HG03565 (cell line): ENCODE data around the gene PRELP.
"Not testable (repeated sequence)": the region's sequence is repeated elsewhere in the genome, so short reads cannot be mapped to it uniquely, and the experiment has no call there.

Source experiments
- ATAC-seq: cut with Tn5 transposase; IDR thresholded peaks from one replicate; pipeline ENCODE4 v1.9.1; 2021; ENCODE audit warnings: mild to moderate bottlenecking, moderate library complexity; ENCODE audit not compliant: unreplicated experiment

Gene PRELP

DNA sequence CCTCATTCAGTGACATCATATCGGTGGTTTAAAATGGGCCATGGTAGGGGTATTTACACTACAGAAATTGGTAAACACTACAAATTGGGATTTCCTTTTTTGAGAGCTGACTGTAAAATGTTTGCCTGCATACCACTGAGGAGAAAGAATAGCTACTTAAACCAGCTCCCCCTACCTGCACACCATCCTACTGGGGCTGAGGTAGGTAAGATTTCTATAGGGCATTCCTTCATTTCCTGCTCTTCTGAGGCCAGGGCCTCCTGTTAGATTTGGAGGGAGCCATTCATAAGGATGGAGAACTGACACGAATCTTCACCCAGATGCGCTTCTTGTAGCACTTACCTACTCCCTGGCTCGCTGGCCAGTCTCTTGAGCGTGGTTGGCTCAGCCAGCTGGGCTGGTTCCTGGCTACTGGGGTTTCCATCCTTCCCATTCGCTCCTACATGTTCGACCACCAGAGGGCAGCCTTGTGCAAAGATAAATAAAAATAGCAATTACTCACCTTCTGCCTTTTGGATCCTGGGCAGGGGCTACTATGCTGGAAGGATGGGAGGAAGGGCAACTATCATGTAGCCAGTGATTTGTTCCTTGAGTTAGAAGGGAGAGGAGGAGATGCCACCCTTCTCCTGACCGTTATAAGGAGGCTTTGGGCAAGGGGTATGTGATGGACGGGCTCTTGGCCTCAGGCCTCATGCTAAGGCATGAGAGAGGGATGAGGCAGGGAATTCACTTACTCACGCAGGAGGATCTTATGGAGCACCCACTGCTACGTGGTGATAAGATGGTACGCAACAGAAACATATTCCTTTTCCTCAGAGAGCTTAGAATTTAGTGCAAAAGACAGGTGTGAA, 29.0 kb downstream of the PRELP start:
- no peak for ATAC-seq

DNA sequence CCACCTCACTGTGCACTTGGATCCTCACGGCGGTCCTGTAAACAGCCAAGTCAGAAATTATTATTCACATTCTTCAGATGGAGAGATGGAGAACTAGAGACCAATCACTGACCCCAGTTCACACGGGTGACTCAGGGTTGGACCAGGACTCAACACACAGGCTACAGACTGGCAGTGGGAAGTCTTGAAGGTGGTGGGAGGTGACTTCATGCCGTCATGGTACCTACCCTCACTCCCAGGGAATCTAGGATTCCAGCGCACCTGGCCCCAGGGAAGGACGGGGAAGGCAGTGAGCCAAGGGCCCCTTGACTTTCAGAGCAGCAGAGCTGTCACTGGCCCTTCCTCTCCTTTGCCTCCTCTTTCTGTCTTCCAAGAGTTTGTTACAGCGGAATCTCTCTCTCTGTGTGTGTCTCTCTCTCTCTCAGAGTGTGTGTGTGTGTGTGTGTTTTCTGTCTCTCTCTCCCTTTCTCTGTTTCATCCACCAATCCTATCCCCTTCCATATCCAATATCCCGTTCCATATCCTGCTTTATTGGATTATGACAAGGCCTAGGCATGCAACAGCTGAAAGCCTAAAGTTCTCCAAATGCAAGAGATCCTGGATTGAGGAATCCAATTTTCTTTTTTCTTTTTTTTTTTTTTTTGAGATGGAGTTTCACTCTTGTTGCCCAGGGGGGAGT, 30.1 kb downstream of the PRELP start:
- ATAC-seq: no peak

DNA sequence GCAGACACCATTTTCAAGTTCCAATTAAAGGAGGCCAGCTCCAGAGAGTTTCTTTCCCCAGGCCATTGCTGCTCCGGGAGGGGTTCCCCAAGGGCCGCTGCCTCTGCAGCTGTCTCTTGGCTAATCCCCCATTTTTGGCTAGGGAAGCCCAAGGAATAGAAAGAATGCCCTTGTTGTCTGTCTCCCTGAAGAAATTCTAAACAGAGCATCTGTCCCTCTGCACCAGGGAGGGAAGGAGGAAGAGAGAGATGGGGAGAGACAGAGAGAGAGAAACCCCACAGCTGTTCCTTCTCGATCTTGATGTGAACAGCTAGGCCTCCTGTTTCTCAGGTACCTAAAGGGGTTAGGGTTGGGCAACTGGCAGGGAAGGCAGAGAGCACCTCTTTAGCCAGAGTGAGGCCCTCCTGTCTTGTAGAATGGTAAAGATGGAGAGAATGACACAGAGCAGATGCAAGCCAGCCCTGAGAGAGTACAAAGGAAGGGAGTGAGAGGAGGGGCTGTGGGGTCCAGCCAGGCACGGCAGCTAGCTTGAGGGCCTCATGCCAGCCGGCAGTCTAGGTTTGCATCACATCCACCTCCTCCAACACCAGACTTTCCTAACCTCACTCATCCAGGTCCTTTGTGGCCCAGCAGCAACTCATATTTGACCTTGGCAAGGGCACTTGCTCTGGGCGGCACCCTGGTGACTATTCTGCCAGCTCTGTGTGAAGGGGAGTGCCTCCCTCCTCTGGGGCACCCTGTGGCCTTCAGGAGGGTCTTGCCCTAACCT, 31.4 kb downstream of the PRELP start:
- no peak for ATAC-seq

DNA sequence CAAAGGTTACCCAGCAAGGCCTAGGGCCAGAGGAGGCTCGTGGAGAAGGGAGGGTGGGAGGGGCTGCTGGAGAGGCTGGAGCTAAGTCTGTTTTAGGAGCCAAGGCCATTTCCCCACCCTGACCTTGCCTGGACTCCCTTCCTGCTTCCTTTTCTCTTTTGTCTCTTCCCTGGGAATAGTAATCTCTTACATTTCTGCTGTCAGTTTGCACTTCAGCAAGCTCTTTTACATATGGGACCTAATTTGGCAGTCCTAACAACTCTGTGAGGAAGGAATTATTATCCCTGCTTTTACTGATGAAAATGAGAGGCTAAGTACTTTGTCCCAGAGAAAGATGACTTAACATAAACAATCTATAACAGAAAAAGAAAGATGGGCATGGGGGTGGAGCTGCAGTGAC, 32.2 kb downstream of the PRELP start:
- ATAC-seq: no peak

DNA sequence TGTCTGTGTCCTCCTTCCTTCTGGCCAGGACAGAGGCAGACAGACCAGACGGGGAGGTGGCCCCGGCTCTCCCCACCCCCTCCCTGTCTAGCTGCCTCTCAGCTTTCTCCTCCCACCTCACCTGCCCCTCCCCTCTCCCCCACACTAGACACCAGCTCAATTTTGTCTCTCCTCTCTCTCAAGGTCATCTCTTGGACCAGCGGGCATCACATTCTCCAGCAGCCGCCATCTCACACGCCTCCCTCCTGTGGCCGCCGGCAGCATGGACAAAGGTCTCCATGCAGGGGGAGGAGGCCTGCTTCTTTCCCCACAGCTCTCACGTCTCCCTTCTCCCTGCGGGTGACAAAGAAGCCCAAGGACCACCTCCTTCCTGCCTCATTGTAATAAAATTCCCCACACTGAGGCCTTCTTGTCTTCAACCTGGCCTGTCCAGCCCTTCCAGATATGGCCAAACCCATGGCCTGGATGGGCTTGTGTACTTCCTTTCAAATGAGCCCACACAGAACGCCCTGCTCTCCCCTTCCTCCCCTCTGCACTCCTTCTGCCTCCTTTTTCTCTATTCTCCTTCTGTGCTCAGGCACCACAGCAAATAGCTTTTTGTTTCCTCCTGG, 33.0 kb downstream of the PRELP start:
- no peak for ATAC-seq

DNA sequence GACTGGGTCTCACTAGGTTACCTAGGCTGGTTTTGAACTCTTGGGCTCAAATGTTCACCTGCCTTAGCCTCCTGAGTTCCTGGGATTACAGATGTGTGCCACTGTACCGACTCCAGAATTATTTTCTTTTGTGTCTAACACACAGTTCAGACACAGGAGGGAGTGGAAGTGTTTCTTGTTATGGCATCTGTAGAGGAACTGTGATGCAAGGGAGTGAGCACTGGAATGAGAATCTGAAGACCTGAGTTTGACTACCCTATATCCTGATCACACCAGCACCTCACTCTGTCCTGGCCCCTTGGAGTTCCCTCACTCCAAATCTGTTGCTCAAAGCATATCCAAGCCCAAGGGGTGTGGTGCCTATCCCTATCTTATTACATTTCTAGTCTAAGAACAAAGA, 33.5 kb downstream of the PRELP start:
- ATAC-seq: no peak

DNA sequence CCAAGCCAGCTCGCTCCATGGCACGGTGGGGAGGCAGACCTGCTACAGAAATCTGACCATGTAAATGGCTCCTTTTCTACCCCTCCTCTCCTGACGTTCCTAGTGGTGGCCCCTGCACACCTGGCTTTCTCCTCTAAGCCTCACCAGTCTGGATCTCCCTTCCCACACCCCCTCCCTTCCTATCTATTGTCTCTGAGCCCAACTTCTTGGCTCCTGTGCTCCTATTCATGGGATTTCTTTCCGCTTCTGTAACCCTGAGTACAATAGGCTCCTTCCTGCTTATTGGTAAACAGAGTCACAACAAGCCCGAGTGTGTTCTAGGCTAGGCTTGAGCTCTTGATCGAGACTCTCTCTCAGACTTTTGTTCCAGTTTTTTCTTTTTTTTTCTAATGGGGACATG, 35.9 kb downstream of the PRELP start:
- ATAC-seq: no peak

DNA sequence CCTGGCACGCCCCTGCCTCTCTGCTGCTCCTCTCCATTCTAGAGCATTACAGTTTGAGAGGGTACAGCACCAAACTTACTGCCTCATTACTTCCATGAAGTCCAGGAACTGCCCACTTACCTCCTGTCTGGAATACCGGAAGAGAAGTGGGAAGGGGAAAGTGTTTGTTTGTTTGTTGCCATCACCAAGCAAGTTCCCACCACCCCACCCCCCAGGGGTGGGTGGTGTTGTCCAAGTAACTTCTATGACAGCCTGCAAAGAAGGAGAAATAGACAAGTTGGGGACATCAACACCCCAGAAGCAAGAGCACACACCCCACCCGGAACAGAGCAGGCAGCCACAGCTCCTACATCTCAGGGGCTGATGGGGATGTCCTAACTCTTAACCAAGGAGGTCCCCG, 36.3 kb downstream of the PRELP start:
- no peak for ATAC-seq

DNA sequence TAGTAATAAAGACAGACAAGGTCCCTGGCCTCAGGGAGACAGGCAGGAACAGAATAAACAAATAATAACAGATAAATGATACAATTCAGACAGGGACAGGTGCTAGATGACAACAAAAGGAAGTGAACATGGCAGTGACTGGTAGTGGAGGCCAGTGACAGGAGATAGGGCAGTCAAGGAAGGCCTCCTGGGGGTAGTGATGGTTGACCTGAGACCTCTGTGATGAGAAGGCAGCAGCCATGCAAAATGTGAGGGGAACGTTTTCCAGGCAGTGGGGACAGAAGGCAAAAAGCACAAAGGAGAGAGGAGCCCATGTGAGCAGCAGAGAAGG, 36.9 kb downstream of the PRELP start:
- ATAC-seq: no peak

DNA sequence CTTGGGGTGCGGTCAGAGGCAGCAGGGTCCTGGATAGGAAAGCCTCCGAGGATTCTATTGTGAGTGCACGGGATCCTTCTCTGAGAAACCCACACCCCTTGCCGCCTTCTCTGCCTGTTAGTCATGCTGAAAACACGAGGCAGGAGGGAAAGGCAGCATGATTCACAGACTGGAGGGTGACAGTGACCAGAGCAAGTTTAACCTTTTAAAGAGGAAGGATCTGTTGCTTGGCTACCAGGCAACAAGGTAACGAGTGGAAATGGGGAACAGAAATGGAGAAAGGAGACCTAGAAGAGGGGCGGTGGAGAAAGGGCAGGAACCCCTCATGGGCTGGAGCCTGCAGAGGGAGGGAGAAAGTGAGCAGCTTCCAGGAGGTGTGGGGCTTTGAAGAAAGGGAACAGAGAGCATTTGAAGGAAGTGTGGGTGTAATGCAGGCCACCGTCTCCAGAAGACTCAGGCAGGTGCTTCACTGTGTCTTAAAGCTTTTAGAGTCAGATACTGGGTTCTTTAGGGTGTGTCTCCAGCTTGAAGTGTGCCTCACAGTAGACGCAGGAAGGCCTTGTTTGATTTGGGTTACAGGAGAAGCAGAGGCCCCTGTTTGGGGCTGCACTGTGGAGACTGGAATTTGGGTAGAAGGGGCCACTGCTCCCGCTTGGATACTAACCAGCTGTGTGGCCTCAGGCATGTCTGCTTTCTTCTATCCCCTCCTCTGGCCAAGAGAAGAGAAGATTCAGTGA, 37.4 kb downstream of the PRELP start:
- no peak for ATAC-seq

DNA sequence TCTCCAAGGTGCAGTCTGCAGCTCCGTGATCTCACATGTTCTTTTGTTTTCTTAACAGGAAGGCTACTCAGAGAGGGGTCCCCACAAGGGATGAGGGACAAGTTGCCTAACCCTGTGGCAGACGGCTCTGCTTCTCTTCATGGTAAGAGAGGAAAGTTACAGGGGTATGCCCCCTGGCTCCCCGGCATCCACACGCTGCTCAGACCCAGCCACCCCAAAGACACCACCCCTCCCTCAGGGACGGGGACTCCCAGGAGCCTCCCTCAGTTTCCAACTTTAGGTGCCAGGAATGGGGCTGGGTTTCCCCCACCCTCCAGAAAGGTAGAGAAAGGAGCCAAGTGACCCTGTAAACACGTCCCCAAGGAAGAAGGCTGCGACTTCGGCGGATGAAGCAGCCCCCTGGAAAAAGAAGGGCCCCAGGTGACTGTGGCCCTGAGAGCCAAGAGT, 38.0 kb downstream of the PRELP start:
- no peak for ATAC-seq

DNA sequence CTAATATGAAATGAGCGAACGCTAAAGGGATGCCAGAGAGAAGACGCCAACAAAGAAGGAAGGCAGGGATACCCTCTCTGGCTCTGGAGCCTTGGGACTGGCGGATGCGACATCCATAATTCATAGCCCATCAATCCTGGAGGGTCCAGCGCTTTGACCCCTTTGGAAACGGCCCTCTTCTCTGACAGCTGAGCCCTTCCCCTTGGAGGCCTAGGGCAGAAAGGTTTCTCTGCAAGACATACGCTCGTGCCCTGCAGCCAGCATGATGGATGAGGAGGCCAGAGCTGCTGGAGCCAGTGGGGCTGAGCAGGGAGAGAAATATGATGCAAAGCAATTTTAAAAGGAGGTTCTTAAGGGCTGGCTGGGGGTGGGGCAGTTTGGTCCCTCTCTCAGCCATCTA, 40.6 kb downstream of the PRELP start:
- no peak for ATAC-seq

DNA sequence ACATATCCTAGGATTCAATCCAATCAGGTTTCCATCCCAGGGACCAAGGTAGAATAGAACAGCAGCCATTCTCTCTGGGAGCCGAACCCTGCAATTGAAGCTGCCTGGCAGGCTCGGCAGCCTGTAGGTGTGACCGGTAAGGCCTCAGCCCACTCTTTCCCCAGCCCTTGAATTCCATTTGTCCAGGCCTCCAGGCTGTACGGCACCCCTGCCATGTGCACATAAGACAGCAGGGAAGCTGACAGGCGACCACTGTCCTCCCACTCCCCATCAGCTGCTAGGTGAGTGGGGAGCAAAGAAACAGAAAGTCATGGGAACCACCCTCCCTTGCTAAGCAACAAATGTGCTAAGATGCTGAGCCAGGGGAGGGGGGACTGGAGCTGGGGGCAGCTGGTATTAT, 41.3 kb downstream of the PRELP start:
- ATAC-seq: no peak

DNA sequence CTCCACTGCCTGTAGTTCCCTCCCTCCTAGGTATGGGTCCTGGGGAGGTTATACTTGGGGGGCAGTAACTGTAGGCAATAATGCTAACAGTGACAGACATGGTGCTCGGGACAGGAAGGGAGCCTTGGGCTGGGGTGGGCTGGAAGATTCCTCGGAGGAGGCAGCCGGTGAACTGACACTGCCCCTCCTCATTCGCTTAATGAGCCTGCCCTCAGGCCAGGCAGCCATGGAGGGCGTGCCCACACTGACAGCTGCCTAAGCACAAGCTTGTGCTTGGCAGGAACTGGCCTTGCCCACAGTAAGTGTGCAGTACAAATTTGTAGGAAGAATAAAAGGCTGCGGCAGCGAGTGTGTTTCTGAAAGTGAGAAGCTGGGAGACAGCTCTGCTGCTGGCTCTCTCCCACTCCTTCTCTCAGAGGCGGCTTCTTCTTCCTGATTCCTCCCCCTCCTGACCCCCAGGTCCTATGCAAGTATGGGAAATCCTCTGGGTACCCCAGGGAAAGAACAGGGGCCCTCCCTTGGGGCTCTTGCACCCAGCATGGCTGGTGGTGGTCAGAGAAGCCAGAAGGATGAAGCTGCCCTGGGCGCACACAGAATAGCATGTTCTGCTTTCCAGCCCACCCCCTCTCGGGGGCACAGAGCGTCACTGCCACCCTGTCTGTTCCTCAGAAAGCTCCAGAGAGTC, 42.0 kb downstream of the PRELP start:
- ATAC-seq: no peak

DNA sequence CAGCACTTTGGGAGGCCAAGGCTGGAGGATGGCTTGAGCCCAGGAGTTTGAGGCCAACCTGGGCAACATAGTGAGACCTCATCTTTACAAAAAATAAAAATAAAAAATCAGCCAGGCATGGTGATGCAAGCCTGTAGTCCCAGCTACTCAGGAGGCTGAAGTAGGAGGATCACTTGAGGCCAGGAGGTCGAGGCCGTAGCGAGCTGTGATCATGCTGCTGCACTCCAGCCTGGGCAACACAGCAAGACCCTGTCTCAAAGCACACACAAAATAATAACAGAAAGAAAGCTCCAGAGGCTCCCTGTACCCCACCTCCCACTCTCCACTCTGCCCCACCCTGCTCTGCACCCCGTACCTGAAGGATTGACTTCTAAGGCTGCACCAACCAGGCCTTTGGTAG, 42.5 kb downstream of the PRELP start:
- not testable (repeated sequence) for ATAC-seq

DNA sequence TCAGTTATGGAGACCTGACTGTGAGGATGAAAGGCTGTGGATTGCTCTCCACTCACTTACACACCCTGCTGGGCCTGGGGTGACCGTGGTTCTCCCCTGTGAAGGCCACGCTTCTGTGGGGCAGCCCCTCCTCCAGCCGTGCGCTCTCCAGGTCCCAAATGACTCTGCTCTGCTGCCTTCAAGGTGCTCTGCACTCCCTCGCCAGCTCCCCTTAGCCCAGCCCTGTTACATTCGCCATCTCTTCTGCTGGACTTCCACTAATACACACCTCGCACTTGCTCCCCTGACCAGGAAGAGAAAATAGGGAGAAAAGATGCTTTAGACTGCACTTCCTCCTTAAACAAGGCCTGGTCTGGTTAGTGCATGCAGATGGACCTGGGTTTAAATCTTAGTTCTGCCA, 42.9 kb downstream of the PRELP start:
- ATAC-seq: no peak

DNA sequence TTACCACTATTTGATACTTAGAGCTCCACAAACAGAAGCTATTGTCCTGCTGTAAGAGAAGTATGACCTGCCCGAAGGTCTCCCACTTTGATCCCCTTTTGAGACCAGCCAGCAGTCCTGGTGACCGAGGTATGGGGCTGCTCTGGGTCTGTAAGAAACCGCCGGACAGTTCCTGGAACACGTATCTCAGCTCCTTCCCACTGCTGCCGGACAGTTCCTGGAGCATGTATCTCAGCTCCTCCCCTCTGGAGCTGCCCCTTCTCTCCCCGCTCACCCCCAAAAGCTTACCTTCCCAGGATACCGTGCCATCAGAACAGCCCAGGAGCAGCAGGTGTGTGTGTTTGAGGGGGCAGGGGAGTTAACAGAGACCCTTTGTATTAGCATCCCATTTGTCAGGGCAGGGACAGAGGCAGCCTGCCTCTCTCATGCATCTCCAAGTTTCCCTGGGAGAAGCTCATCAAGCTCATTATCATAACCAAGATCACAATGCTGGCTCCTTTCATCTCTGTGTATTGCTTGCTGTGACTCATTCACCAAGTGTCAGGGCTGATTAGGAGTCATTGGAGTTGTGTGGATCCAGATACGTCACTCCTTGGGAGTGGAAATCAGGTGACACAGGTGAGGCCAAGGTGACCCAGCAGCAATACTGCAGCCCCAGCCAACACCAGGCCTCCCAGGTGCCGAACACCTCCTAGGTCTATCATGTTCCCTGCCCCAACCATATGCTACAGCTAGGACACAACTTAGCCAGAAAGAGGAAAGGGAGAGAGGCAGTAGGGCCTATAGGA, 43.6 kb downstream of the PRELP start:
- no peak for ATAC-seq

DNA sequence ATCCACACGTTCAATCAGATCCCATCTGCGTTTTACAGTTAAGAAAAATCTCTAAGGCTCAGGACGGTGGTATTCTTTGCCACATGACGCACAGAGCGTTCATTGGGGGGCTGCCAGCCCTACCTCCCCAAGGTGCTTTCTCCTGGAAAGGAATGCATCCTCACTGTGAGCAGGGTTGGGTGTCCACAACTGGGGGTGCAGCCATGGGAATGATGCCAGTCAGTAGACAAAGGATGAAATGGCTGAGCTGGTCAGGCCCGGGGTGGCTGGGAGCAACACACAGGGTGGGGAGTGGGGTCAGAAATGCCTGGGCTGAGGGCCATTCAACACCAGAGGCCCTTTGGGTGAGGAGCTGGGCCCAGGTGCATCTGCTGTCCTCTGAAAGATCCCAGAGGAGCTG, 44.3 kb downstream of the PRELP start:
- ATAC-seq: no peak

DNA sequence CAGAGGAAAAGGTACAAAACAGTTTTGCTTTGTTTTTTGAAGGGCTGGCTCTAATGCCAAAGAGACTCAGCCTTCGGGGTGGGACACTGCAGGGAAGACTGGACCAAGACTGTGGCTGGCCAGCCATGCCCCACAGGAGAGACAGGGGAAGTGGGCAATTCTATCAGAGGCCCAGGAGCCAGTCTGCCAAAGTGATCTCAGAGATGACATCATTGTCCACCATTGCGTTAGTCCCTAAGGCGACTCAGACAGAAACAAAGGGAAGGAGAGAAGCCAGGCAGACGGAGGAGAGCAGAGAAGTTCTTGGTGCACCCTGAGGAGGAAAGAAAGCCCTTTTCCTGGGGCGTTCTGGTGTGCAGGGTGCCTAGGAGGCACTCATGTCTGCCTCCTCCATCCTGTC, 44.7 kb downstream of the PRELP start:
- ATAC-seq: no peak
